NCI-H187 treated with DMSO at 0.1 percent for 48 hours (cell line): ENCODE results near the gene NTN4.
"Not testable (repeated sequence)": the region's sequence is repeated elsewhere in the genome, so short reads cannot be mapped to it uniquely, and the experiment has no call there.

Source experiments
- DNase-seq: peaks from one replicate; lab custom pipeline; 2025; lab: John Stamatoyannopoulos, UW

The NTN4 gene

GRCh38 chr12:95796225-95796981, 5.8 kb upstream of the NTN4 start:
- no peak for DNase-seq

GRCh38 chr12:95790917-95791849, 619 bp upstream of the NTN4 start:
- no peak for DNase-seq

- no peak for DNase-seq
Measured at GRCh38 chr12:95789126-95790032, 1.2 kb downstream of the NTN4 start.

- no peak for DNase-seq
Measured at GRCh38 chr12:95788637-95789036, 1.9 kb downstream of the NTN4 start.

- no peak for DNase-seq
Measured at GRCh38 chr12:95787274-95787818, 3.2 kb downstream of the NTN4 start.

- DNase-seq: no peak
Measured at GRCh38 chr12:95784915-95785314, 5.6 kb downstream of the NTN4 start.

- DNase-seq: no peak
Measured at GRCh38 chr12:95784286-95784685, 6.3 kb downstream of the NTN4 start.

- not testable (repeated sequence) for DNase-seq
Measured at GRCh38 chr12:95775466-95775865, 15.1 kb downstream of the NTN4 start.

GRCh38 chr12:95774311-95775045, 16.1 kb downstream of the NTN4 start:
- DNase-seq: no peak

- no peak for DNase-seq
Measured at GRCh38 chr12:95773320-95773719, 17.2 kb downstream of the NTN4 start.

- no peak for DNase-seq
Measured at GRCh38 chr12:95767703-95768102, 22.9 kb downstream of the NTN4 start.

- DNase-seq: no peak
Measured at GRCh38 chr12:95766356-95767019, 24.1 kb downstream of the NTN4 start.

GRCh38 chr12:95764848-95765247, 25.7 kb downstream of the NTN4 start:
- DNase-seq: no peak

GRCh38 chr12:95763809-95764253, 26.7 kb downstream of the NTN4 start:
- DNase-seq: no peak

GRCh38 chr12:95762123-95762785, 28.3 kb downstream of the NTN4 start:
- no peak for DNase-seq

- DNase-seq: no peak
Measured at GRCh38 chr12:95760371-95760770, 30.2 kb downstream of the NTN4 start.

- no peak for DNase-seq
Measured at GRCh38 chr12:95759718-95760117, 30.8 kb downstream of the NTN4 start.

- no peak for DNase-seq
Measured at GRCh38 chr12:95759039-95759438, 31.5 kb downstream of the NTN4 start.

GRCh38 chr12:95756362-95756761, 34.2 kb downstream of the NTN4 start:
- no peak for DNase-seq
